DOHH2 (cell line): Measurements from ENCODE around the gene CR1L.

Experiments
- EZH2phosphoT487 ChIP-seq: fragments of 200-600 bp; sonication (generic); IDR thresholded peaks from 2 replicates; pipeline ENCODE4 v1.6.1; 2017; ENCODE audit warnings: borderline replicate concordance, mild to moderate bottlenecking, antibody characterized with exemption, low read length, moderate library complexity, mixed read lengths
- TF ChIP-seq, protein P1 (sequence below): fragments of 200-600 bp; sonication (generic); IDR thresholded peaks from one replicate; pipeline ENCODE4 v1.5.1; 2014; ENCODE audit warnings: antibody characterized with exemption, mild to moderate bottlenecking, low read depth, low read length; ENCODE audit not compliant: poor library complexity, severe bottlenecking

DNA sequence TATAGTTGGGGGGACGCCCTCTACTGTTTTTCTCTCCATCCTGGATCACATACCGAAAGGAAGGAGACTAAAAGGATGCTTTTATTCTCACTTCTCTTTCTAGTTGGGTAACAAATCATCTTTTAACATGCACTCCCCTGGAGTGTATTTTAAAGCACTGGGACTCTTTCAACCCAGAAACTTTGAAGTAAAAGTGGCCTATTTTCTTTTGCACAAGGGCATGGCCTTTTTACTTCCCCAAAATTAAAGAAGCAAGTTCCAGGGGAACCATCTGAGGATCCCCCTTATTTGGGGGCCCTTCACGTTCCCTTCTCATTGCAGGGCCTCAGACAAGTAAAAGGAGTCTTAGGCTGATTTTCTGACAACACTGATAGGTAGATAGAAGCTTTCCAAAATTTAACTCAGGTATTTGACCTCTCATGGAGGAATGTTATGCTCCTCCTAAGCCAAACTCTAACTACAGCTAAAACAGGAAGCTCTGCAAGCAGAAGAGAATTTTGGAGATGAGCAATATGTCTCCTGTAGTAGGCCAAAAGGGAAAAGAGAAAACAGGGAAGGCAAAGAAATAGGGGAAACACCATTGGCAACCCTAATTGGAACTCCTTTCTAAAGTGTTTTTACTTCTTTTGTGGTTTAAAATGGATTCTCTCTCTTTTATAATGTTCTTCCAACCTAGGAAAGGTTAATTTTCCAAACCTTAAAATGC lies 98.1 kb downstream of the CR1L start:
- TF ChIP-seq, protein P1, sequence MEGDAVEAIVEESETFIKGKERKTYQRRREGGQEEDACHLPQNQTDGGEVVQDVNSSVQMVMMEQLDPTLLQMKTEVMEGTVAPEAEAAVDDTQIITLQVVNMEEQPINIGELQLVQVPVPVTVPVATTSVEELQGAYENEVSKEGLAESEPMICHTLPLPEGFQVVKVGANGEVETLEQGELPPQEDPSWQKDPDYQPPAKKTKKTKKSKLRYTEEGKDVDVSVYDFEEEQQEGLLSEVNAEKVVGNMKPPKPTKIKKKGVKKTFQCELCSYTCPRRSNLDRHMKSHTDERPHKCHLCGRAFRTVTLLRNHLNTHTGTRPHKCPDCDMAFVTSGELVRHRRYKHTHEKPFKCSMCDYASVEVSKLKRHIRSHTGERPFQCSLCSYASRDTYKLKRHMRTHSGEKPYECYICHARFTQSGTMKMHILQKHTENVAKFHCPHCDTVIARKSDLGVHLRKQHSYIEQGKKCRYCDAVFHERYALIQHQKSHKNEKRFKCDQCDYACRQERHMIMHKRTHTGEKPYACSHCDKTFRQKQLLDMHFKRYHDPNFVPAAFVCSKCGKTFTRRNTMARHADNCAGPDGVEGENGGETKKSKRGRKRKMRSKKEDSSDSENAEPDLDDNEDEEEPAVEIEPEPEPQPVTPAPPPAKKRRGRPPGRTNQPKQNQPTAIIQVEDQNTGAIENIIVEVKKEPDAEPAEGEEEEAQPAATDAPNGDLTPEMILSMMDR, result no peak
- no peak for TF ChIP-seq EZH2phosphoT487
